HL-60 (cell line): ENCODE data around the gene SUSD5.

ENCODE experiments used
- DNase-seq, 2 experiments: peaks; one replicate each; pipeline ENCODE4 v3.0.0-alpha.2; 2010 to 2020; ENCODE audit warnings: low read depth in 1 of 2, low spot score in 1 of 2
- H3K27ac ChIP-seq: fragments of 250-450 bp; sonication (Bioruptor Pico); replicated peaks from 2 replicates; pipeline ENCODE4 v1.5.1; 2020; ENCODE audit warnings: mild to moderate bottlenecking, moderate library complexity
- H3K27me3 ChIP-seq: fragments of 250-450 bp; sonication (Bioruptor Pico); 2 replicates; pipeline ENCODE4 v1.5.1; 2021; ENCODE audit warnings: mild to moderate bottlenecking, moderate library complexity; ENCODE audit not compliant: insufficient read depth, poor library complexity, severe bottlenecking
- H3K4me3 ChIP-seq: replicated peaks from 2 replicates; pipeline ENCODE4 v1.5.1; 2011; ENCODE audit warnings: mild to moderate bottlenecking, control low read depth, low read length; ENCODE audit not compliant: insufficient read depth
- GABPA ChIP-seq: IDR thresholded peaks from 2 replicates; pipeline ENCODE4 v1.6.1; 2012; ENCODE audit warnings: low read depth
- POLR2AphosphoS5 ChIP-seq: IDR thresholded peaks from 2 replicates; pipeline ENCODE4 v1.6.1; 2012; ENCODE audit warnings: low read depth
- SPI1 ChIP-seq: IDR thresholded peaks from 2 replicates; pipeline ENCODE4 v1.6.1; 2012; ENCODE audit warnings: low read depth, mild to moderate bottlenecking, borderline replicate concordance
- TF ChIP-seq, protein P1 (sequence below): IDR thresholded peaks from 2 replicates; pipeline ENCODE4 v1.6.1; 2012; ENCODE audit warnings: low read depth; ENCODE audit not compliant: insufficient replicate concordance
- TF ChIP-seq, protein P2 (sequence below): IDR thresholded peaks from one replicate; pipeline ENCODE4 v1.5.1; 2011; ENCODE audit warnings: low read length, control low read depth, inconsistent platforms; ENCODE audit not compliant: insufficient read depth

The SUSD5 gene

DNA sequence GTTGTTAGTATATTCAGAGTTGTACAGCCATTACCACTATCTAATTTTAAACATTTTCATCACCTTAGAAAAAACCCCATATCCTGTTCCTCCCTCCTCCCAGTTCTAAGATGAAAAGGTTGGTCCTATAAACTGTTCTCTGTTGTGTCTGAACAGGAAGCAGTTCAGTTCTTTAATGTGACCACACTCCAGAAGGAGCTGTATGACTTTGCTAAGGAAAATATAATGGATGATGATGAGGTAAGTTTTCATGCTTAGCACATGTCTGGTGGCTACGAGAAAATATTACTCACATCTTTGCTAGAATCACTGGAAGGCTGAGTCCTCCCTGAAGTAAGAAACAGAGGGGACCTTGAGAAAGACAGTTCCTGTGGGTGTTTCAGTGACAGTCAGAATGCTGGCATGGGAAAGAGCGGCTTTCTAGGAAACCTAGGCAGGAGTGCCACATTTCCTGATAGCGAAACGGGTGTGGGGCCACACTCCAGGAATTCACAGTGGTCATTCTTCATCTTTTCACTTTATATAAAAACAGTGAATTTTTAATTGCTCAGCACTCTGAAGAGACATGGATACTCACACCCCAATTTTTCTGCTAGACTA is 84.5 kb downstream of the SUSD5 start:
- H3K27ac ChIP-seq = no peak overlapping the region
- H3K4me3 ChIP-seq = no peak overlapping the region
- no peaks in the 10 kb centered on the region for H3K27me3 ChIP-seq
- no peak for DNase-seq
- TF ChIP-seq, protein P1, sequence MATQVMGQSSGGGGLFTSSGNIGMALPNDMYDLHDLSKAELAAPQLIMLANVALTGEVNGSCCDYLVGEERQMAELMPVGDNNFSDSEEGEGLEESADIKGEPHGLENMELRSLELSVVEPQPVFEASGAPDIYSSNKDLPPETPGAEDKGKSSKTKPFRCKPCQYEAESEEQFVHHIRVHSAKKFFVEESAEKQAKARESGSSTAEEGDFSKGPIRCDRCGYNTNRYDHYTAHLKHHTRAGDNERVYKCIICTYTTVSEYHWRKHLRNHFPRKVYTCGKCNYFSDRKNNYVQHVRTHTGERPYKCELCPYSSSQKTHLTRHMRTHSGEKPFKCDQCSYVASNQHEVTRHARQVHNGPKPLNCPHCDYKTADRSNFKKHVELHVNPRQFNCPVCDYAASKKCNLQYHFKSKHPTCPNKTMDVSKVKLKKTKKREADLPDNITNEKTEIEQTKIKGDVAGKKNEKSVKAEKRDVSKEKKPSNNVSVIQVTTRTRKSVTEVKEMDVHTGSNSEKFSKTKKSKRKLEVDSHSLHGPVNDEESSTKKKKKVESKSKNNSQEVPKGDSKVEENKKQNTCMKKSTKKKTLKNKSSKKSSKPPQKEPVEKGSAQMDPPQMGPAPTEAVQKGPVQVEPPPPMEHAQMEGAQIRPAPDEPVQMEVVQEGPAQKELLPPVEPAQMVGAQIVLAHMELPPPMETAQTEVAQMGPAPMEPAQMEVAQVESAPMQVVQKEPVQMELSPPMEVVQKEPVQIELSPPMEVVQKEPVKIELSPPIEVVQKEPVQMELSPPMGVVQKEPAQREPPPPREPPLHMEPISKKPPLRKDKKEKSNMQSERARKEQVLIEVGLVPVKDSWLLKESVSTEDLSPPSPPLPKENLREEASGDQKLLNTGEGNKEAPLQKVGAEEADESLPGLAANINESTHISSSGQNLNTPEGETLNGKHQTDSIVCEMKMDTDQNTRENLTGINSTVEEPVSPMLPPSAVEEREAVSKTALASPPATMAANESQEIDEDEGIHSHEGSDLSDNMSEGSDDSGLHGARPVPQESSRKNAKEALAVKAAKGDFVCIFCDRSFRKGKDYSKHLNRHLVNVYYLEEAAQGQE = no peak
- TF ChIP-seq POLR2AphosphoS5 (no peak), SPI1 (no peak), GABPA (no peak)
- TF ChIP-seq, protein P2, sequence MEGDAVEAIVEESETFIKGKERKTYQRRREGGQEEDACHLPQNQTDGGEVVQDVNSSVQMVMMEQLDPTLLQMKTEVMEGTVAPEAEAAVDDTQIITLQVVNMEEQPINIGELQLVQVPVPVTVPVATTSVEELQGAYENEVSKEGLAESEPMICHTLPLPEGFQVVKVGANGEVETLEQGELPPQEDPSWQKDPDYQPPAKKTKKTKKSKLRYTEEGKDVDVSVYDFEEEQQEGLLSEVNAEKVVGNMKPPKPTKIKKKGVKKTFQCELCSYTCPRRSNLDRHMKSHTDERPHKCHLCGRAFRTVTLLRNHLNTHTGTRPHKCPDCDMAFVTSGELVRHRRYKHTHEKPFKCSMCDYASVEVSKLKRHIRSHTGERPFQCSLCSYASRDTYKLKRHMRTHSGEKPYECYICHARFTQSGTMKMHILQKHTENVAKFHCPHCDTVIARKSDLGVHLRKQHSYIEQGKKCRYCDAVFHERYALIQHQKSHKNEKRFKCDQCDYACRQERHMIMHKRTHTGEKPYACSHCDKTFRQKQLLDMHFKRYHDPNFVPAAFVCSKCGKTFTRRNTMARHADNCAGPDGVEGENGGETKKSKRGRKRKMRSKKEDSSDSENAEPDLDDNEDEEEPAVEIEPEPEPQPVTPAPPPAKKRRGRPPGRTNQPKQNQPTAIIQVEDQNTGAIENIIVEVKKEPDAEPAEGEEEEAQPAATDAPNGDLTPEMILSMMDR = no peak

DNA sequence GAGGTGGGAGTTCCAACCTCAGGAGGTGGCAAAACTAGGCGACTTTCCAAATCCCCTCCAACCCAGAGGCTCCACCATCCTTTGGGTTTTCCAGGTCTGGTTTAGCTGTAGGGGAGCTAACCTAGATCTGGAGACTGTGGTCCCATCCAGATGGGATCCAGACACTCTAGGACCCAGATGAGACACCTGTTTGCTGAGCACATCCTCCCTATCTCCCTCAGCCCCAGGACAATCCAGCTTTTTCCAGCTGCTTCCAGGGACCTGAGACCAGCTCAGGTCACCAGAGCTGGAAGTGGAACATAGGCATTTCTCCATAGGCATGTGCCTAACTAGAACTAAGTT is 86.6 kb downstream of the SUSD5 start:
- Histone ChIP-seq H3K4me3 (no peak overlapping the region), H3K27ac (no peak overlapping the region), H3K27me3 (no peaks in the 10 kb centered on the region)
- DNase-seq = no peak
- TF ChIP-seq POLR2AphosphoS5 (no peak), GABPA (no peak), SPI1 (no peak)
- TF ChIP-seq, protein P1 = no peak
- TF ChIP-seq, protein P2 = no peak

DNA sequence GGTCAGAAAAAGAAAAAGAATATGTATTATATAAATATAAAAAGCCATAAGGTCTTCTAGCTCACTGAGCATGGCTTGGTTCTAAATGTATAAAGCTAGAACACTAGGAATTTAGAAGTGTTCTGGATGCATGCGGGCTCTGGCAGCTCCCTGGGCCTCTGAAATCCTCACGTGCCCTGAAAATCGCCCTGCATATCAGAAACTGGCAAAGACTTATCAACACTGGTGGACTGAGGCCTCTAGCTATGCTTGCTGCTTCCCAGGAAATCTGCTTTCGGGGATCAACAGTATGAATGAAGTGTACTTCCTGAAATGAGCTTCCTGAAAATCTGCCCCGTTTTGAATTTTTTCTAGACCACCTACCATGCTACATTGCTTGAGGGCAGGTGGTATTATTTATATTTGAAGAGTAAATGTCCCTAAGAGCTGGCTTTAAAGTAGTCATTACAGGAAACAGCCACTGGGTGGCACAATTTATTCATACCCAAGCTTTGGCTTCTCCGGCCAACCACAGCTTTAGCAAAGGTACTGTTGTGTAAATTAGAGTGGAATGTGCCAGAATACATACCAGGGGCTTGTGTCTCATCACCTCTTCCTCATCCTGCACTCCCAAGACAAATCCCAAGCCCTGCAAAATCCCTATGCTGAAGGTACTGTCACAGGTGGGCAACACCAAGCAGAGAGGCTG is 87.1 kb downstream of the SUSD5 start:
- Histone ChIP-seq H3K27me3 (no peaks in the 10 kb centered on the region), H3K27ac (no peak overlapping the region), H3K4me3 (no peak overlapping the region)
- DNase-seq = peak in 1 of 2 experiments; percentile 57
- TF ChIP-seq, protein P2 = peak; percentile 61
- no peak for TF ChIP-seq GABPA

DNA sequence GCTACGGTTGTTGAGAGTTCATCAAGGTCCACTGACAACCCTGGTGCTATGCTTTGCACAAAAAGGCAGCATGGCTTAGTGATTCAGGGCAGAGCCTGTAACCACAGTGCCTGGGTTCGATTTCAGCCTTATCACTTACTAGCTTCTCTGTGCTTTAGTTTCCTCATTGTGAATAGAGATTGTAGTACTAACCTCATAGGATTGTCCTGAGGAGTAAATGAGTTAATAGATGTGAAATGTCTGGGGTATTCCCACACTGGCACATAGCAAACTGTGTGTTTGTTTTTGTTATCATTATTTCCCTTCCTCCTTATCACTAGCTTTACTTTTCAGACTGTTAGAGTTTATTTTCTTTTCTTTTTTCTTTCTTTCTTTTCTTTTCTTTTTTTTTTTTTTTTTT is 88.5 kb downstream of the SUSD5 start:
- Histone ChIP-seq H3K27me3 (no peaks in the 10 kb centered on the region), H3K4me3 (no peak overlapping the region), H3K27ac (no peak overlapping the region)
- TF ChIP-seq POLR2AphosphoS5 (no peak), GABPA (no peak), SPI1 (no peak)
- TF ChIP-seq, protein P1 = no peak
- TF ChIP-seq, protein P2 = no peak
- no peak for DNase-seq
